Measurements from ENCODE around the gene BRINP3. TPM values are rescaled to one million over a fixed set of nuclear protein-coding genes. Genes with fewer than 3 reads are reported as not detected.

Gene BRINP3
- total RNA-seq, 6 donors from 2014 or later: 0.17 to 1.6 (median 1.1) TPM; not detected in 2

DNA sequence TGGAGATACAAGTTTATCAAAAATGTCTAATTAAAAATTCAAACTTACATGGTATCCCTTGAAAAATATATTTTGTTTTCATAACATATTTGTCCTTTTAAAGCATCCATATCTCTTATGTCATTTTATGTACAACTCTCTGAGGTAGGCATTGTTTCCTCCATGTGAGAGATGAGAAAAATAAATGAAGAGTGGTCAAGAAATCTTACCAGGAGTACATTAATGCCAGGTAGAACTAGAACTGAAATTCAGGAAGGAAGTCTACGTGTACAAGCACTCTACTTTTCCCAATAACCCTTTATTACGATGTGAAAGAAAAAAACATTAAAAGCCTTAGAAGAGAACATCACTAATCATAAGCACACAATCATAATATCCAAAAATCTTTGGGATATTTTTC lies 5.6 kb downstream of the BRINP3 start:
- H3K9me3 ChIP-seq: no peaks in the 10 kb centered on the region
- no peaks in the 10 kb centered on the region for H3K27me3 ChIP-seq
- TF ChIP-seq, protein P1, sequence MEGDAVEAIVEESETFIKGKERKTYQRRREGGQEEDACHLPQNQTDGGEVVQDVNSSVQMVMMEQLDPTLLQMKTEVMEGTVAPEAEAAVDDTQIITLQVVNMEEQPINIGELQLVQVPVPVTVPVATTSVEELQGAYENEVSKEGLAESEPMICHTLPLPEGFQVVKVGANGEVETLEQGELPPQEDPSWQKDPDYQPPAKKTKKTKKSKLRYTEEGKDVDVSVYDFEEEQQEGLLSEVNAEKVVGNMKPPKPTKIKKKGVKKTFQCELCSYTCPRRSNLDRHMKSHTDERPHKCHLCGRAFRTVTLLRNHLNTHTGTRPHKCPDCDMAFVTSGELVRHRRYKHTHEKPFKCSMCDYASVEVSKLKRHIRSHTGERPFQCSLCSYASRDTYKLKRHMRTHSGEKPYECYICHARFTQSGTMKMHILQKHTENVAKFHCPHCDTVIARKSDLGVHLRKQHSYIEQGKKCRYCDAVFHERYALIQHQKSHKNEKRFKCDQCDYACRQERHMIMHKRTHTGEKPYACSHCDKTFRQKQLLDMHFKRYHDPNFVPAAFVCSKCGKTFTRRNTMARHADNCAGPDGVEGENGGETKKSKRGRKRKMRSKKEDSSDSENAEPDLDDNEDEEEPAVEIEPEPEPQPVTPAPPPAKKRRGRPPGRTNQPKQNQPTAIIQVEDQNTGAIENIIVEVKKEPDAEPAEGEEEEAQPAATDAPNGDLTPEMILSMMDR (IDR thresholded peaks at IDR 0.05): no peak
- DNase-seq: no peak
- no peak overlapping the region for H3K4me3 ChIP-seq
- H3K36me3 ChIP-seq: no peaks in the 10 kb centered on the region
- H3K4me1 ChIP-seq: peaks cover 0 to 5% (median 2%) of the 10 kb centered on the region in 4 donors
- 73% methylated on average over 2 of the region's 2 CpGs for WGBS, 2 donors
- ATAC-seq (ENCODE audit: low FRiP score in 2 of 2): no peak
- no peak overlapping the region for H3K27ac ChIP-seq

DNA sequence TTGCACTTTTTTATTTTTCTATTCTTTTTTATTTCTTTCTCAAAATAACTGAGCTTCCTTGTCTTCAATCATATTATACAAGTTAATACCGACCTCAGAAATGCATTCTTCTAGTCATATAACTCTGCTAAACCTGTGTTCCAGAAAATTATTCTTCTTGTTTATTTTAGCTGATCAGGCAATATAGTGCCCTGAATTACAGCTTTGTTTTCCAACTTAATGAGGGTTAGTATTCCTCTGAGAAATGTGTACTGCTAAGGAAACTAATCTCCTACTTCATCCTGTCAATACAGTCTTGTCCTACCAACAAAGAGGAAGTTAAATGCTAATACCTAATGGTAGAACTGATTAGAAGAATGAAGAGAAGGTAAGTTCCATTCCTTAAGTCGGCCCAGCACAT lies 13.0 kb downstream of the BRINP3 start:
- Histone ChIP-seq H3K4me3 (no peak overlapping the region), H3K27me3 (no peaks in the 10 kb centered on the region), H3K4me1 (no peaks in the 10 kb centered on the region), H3K27ac (no peak overlapping the region), H3K36me3 (no peaks in the 10 kb centered on the region), H3K9me3 (no peaks in the 10 kb centered on the region)
- DNase-seq (no peak), ATAC-seq (ENCODE audit: low FRiP score in 2 of 2) (no peak)
- TF ChIP-seq POLR2A (IDR thresholded peaks at IDR 0.05) (no peak), POLR2AphosphoS5 (IDR thresholded peaks at IDR 0.05) (no peak), EP300 (IDR thresholded peaks at IDR 0.05) (no peak)
- TF ChIP-seq, protein P1 (IDR thresholded peaks at IDR 0.05): no peak
- WGBS, 2 donors: 72 to 75% methylated on average over 2 of the region's 2 CpGs

DNA sequence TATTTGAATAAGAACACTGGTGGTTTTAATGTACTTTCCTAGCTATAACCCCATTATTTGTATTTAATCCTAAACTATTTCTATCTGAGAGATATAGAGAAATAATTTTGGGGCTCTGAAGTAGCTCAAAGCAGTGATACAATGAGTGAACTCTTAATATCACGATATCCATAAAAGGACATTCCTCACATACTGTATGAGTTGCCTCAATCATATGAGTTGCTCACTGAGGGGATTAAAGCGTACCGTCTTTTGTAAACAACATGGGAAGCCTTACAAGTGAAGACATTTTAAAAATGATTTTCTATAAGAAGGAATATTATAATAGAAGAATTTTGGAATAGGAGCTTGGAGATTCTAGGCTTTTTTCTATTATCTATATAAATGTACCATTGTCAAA lies 21.5 kb downstream of the BRINP3 start:
- no peak overlapping the region for H3K4me3 ChIP-seq
- DNase-seq (no peak), ATAC-seq (ENCODE audit: low FRiP score in 2 of 2) (no peak)
- H3K36me3 ChIP-seq: no peaks in the 10 kb centered on the region
- WGBS, 2 donors: 83 to 87% methylated on average over 3 of the region's 3 CpGs
- H3K27me3 ChIP-seq: no peaks in the 10 kb centered on the region
- TF ChIP-seq POLR2AphosphoS5 (IDR thresholded peaks at IDR 0.05) (no peak), EP300 (IDR thresholded peaks at IDR 0.05) (no peak), POLR2A (IDR thresholded peaks at IDR 0.05) (no peak)
- TF ChIP-seq, protein P1 (IDR thresholded peaks at IDR 0.05): no peak
- H3K27ac ChIP-seq: no peak overlapping the region
- no peaks in the 10 kb centered on the region for H3K4me1 ChIP-seq
- no peaks in the 10 kb centered on the region for H3K9me3 ChIP-seq

DNA sequence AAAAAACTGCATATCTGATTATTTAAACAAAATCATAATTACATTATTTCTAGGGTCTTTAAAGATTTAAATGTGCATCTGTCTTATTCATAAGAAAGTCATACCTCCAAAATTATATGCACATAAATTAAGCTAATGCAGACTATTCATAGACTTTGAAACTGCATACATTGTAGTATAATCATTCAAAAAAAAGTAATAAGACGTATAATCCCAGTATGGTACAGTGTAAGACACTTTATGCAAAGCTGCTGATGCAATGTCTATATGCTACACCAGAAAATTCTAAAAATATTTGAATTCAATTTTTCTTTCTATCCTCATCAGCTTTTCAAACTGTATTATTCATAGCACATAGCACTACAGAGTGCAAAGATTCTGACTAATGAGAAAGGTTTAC lies 22.0 kb downstream of the BRINP3 start:
- no peak for TF ChIP-seq POLR2A (IDR thresholded peaks at IDR 0.05)
- TF ChIP-seq, protein P1 (IDR thresholded peaks at IDR 0.05): no peak
- no peak for TF ChIP-seq EP300 (IDR thresholded peaks at IDR 0.05)
- no peak for TF ChIP-seq POLR2AphosphoS5 (IDR thresholded peaks at IDR 0.05)
- Histone ChIP-seq H3K4me1 (no peaks in the 10 kb centered on the region), H3K27ac (no peak overlapping the region), H3K9me3 (no peaks in the 10 kb centered on the region), H3K36me3 (no peaks in the 10 kb centered on the region), H3K27me3 (no peaks in the 10 kb centered on the region), H3K4me3 (no peak overlapping the region)
- ATAC-seq (ENCODE audit: low FRiP score in 2 of 2): no peak
- WGBS, 2 donors: 36 to 69% methylated on average over 1 of the region's 1 CpG
- DNase-seq: no peak

DNA sequence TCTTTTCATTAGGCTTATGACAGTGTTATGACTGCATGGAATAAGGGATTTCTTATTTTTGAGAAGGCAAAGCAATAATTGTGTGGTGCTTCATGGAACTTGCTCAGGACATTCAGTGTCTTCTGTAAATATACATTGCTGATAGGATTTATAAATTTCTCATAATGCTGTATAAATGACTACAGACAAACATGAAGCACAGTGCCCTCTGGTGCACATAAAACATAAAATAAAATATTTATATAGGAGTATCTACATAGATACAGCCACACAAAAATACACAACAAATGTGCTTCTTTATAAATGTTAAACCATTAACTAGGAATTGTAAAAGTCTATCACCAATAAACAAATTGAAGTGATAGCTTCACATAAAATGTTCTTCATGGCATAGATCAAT lies 24.1 kb downstream of the BRINP3 start:
- ATAC-seq (ENCODE audit: low FRiP score in 2 of 2) (no peak), DNase-seq (no peak)
- Histone ChIP-seq H3K36me3 (no peaks in the 10 kb centered on the region), H3K27me3 (no peaks in the 10 kb centered on the region), H3K9me3 (no peaks in the 10 kb centered on the region), H3K27ac (no peak overlapping the region), H3K4me1 (no peaks in the 10 kb centered on the region), H3K4me3 (no peak overlapping the region)
- TF ChIP-seq POLR2A (IDR thresholded peaks at IDR 0.05): no peak
- no peak for TF ChIP-seq POLR2AphosphoS5 (IDR thresholded peaks at IDR 0.05)

All from upper lobe of left lung (tissue), 6 donors.